ENCODE measurements around the gene TLR6. TPM values are rescaled to one million over a fixed set of nuclear protein-coding genes. Genes with fewer than 3 reads are reported as not detected.
"Not testable (repeated sequence)": the region's sequence is repeated elsewhere in the genome, so short reads cannot be mapped to it uniquely, and the experiment has no call there.

Gene TLR6
- polyA plus RNA-seq, 2 donors = 0.20 to 0.21 TPM

DNA sequence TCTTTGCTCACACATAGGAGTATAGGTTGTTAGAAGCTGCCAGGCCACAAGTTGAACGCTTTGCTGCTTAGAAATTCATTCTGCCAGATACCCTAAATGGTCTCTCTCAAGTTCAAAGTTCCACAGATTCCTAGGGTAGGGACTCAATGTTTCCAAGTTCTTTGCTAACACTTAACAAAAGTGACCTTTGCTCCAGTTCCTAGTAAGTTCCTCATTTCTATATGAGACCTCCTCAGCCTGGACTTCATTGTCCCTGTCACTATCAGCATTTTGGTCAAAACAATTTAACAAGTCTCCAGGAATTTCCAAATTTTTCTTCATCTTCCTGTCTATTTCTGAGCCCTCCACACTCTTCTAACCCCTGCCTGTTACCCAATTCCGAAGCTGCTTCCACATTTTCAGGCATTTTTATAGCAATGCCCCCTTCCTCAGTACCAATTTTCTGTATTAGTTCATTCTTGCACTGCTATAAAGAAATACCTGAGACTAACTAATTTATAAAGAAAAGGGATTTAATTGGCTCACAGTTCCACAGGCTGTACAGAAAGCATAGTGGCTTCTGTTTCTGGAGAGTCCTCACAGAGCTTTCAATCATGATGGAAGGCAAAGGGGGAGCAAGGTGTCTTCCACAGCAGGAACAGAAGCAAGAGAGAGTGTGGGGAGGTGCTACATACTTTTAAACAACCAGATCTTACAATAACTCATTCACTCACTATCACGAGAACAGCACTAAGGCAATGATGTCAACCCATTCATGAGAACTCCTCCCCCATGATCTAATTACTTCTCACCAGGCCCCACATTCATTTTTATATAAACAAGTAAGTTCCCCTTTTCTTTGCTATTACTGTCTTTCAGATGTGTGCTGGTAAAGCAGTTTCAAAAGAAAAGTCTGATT is 40.5 kb downstream of the TLR6 start:
- Histone ChIP-seq H3K4me1 (ENCODE audit: control insufficient read depth in 2 of 2, insufficient read depth in 2 of 2, low read length in 1 of 2) (no peaks in the 10 kb centered on the region), H3K27me3 (ENCODE audit: control insufficient read depth in 1 of 2, insufficient read depth in 2 of 2, low read length in 2 of 2) (no peaks in the 10 kb centered on the region), H3K36me3 (ENCODE audit: control insufficient read depth in 2 of 2, insufficient read depth in 2 of 2, low read length in 1 of 2) (no peaks in the 10 kb centered on the region), H3K27ac (ENCODE audit: low read depth in 2 of 2, low read length in 1 of 2) (no peak overlapping the region), H3K4me3 (ENCODE audit: low read depth in 1 of 2, low read length in 2 of 2) (no peak overlapping the region), H3K9me3 (ENCODE audit: control insufficient read depth in 2 of 2, insufficient read depth in 1 of 2, low read depth in 1 of 2, low read length in 1 of 2) (peaks cover 3 to 4% of the 10 kb centered on the region in 2 donors)
- 71 to 79% methylated on average over 3 of the region's 3 CpGs for WGBS, 2 donors

DNA sequence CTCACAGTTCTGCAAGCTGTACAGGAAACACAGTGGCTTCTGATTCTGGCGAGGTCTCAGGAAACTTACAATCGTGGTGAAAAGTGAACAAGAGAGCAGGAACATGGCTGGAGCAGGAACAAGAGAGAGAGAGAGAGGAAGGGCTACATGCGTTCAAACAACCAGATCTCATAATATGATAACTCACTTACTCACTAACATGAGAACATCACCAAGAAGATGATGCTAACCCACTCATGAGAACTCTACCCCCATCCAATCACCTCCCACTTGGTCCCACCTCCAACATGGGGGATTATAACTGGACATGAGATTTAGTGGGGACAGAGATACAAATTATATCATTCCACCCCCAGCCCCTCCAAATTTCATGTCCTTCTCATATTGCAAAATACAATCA is 42.2 kb downstream of the TLR6 start:
- no peaks in the 10 kb centered on the region for H3K4me1 ChIP-seq (ENCODE audit: control insufficient read depth in 2 of 2, insufficient read depth in 2 of 2, low read length in 1 of 2)
- no peaks in the 10 kb centered on the region for H3K36me3 ChIP-seq (ENCODE audit: control insufficient read depth in 2 of 2, insufficient read depth in 2 of 2, low read length in 1 of 2)
- no peaks in the 10 kb centered on the region for H3K27me3 ChIP-seq (ENCODE audit: control insufficient read depth in 1 of 2, insufficient read depth in 2 of 2, low read length in 2 of 2)
- no peak overlapping the region for H3K27ac ChIP-seq (ENCODE audit: low read depth in 2 of 2, low read length in 1 of 2)
- peaks cover 3 to 4% of the 10 kb centered on the region in 2 donors for H3K9me3 ChIP-seq (ENCODE audit: control insufficient read depth in 2 of 2, insufficient read depth in 1 of 2, low read depth in 1 of 2, low read length in 1 of 2)
- no peak overlapping the region for H3K4me3 ChIP-seq (ENCODE audit: low read depth in 1 of 2, low read length in 2 of 2)
- 68 to 76% methylated on average over 3 of the region's 3 CpGs for WGBS, 2 donors

DNA sequence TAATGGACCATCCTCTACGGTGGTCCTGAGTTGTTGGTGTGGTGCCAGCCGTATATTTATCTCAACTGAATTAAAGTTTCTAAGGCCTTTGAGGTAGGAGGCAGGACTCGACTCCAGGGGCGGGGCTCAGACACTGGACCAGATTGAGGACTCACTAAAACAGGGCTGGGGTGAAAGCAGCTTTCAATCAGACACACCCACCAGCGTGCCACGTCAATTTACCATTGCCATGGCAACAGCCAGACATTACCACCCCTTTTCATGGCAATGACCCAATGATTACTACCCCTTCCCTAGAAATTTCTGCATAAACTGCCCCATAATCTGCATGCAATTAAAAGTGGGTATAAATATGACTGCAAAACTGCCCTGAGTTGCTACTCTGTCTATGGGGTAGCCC is 45.3 kb downstream of the TLR6 start:
- Histone ChIP-seq H3K9me3 (ENCODE audit: control insufficient read depth in 2 of 2, insufficient read depth in 1 of 2, low read depth in 1 of 2, low read length in 1 of 2) (peaks cover 3 to 4% of the 10 kb centered on the region in 2 donors), H3K4me1 (ENCODE audit: control insufficient read depth in 2 of 2, insufficient read depth in 2 of 2, low read length in 1 of 2) (no peaks in the 10 kb centered on the region), H3K27me3 (ENCODE audit: control insufficient read depth in 1 of 2, insufficient read depth in 2 of 2, low read length in 2 of 2) (no peaks in the 10 kb centered on the region), H3K4me3 (ENCODE audit: low read depth in 1 of 2, low read length in 2 of 2) (no peak overlapping the region), H3K36me3 (ENCODE audit: control insufficient read depth in 2 of 2, insufficient read depth in 2 of 2, low read length in 1 of 2) (no peaks in the 10 kb centered on the region), H3K27ac (ENCODE audit: low read depth in 2 of 2, low read length in 1 of 2) (no peak overlapping the region)
- 83 to 87% methylated on average over 6 of the region's 6 CpGs for WGBS, 2 donors

DNA sequence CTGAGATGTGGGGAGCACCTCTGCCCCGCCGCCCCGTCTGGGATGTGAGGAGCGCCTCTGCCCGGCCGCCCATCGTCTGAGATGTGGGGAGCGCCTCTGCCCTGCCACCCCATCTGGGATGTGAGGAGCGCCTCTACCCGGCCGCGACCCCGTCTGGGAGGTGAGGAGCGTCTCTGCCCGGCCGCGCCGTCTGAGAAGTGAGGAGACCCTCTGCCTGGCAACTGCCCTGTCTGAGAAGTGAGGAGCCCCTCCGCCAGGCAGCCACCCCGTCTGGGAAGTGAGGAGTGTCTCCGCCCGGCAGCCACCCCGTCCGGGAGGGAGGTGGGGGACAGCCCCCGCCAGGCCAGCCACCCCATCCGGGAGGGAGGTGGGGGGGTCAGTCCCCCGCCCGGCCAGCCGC is 49.2 kb downstream of the TLR6 start:
- not testable (repeated sequence) for H3K4me1 ChIP-seq (ENCODE audit: control insufficient read depth in 2 of 2, insufficient read depth in 2 of 2, low read length in 1 of 2); H3K4me3 ChIP-seq (ENCODE audit: low read depth in 1 of 2, low read length in 2 of 2); H3K9me3 ChIP-seq (ENCODE audit: control insufficient read depth in 2 of 2, insufficient read depth in 1 of 2, low read depth in 1 of 2, low read length in 1 of 2); H3K36me3 ChIP-seq (ENCODE audit: control insufficient read depth in 2 of 2, insufficient read depth in 2 of 2, low read length in 1 of 2); H3K27me3 ChIP-seq (ENCODE audit: control insufficient read depth in 1 of 2, insufficient read depth in 2 of 2, low read length in 2 of 2); H3K27ac ChIP-seq (ENCODE audit: low read depth in 2 of 2, low read length in 1 of 2)
- WGBS, 2 donors = 91 to 97% methylated on average over 19 to 29 of the region's 29 CpGs

DNA sequence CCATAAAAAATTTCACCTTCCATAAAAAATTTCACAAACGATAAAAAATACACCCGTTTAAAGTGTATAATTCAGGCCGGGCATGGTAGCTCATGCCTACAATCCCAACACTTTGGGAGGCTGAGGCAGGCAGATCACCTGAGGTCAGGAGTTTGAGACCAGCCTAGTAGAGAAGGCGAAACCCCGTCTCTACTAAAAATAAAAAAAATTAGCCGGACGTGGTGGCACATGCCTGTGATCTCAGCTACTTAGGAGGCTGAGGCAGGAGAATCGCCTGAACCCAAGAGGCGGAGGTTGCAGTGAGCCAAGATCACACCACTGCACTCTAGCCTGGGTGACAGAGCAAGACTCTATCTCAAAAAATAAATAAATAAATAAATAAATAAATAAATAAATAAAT is 50.4 kb downstream of the TLR6 start:
- H3K27me3 ChIP-seq (ENCODE audit: control insufficient read depth in 1 of 2, insufficient read depth in 2 of 2, low read length in 2 of 2); H3K36me3 ChIP-seq (ENCODE audit: control insufficient read depth in 2 of 2, insufficient read depth in 2 of 2, low read length in 1 of 2); H3K27ac ChIP-seq (ENCODE audit: low read depth in 2 of 2, low read length in 1 of 2); H3K4me1 ChIP-seq (ENCODE audit: control insufficient read depth in 2 of 2, insufficient read depth in 2 of 2, low read length in 1 of 2); H3K4me3 ChIP-seq (ENCODE audit: low read depth in 1 of 2, low read length in 2 of 2); H3K9me3 ChIP-seq (ENCODE audit: control insufficient read depth in 2 of 2, insufficient read depth in 1 of 2, low read depth in 1 of 2, low read length in 1 of 2): not testable (repeated sequence)
- WGBS, 2 donors = 88 to 92% methylated on average over 9 of the region's 9 CpGs

DNA sequence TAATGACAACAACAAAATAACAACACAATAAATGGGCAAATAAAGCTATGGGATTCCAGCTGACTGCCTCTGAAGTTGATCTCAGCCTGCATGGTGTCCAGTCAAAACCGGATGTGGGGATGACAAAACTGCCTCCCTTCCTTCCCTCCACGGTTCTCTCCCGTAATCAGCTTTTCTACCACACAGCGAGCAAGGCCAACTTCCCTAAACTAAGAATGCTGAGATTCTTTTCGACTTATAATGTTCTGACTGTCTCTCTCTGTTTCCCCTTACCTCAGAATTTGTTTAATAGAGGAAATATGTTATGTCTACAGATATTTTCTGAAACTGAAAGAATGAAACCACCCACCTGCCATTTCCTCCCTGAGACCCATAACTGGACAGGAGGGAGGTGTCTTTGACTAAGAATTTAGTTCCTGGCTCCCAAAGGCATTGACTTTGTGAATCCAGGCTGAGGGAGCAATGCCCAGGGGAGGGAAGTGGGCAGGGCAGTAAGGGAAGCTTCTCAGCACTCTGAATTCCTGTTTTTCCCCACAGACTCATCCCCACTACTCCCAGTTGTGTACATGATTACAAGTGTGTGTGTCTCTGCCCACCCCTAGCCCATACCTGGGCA is 51.0 kb downstream of the TLR6 start:
- Histone ChIP-seq H3K27ac (ENCODE audit: low read depth in 2 of 2, low read length in 1 of 2) (peak overlapping the region; percentile 15 to 22), H3K36me3 (ENCODE audit: control insufficient read depth in 2 of 2, insufficient read depth in 2 of 2, low read length in 1 of 2) (peaks cover 0 to under 1% of the 10 kb centered on the region in 2 donors), H3K27me3 (ENCODE audit: control insufficient read depth in 1 of 2, insufficient read depth in 2 of 2, low read length in 2 of 2) (no peaks in the 10 kb centered on the region), H3K4me3 (ENCODE audit: low read depth in 1 of 2, low read length in 2 of 2) (no peak overlapping the region), H3K9me3 (ENCODE audit: control insufficient read depth in 2 of 2, insufficient read depth in 1 of 2, low read depth in 1 of 2, low read length in 1 of 2) (no peaks in the 10 kb centered on the region), H3K4me1 (ENCODE audit: control insufficient read depth in 2 of 2, insufficient read depth in 2 of 2, low read length in 1 of 2) (no peaks in the 10 kb centered on the region)
- WGBS, 2 donors = 45 to 50% methylated on average over 5 of the region's 5 CpGs

DNA sequence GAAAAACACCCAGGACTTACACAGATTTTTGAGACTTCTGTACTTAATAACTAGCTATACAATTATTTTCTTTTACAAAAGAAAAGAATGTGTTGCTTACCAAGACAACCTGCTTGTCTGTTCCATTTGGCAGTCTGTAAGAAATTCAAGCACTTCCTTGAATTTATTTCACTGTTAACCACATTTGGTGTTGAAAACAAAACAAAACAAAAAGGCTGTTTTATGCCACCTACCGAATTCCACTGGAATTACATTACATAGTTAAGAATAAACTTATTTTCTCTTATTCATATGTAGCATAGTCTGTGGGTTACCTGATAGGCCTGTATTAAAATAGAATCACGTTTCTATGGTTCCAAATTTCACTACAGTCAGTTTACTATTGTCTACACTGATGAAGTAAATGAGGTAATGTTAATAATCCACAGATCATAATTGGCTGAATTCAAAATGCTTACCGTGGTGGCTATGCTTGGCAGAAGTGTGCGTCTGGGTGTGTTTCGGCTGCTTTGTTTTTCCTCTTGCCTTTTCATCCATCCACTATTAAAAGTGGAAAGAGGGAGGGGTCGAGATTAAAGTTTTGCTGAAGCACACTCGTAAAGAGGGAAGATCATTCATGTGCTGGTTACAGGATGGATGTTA is 51.8 kb downstream of the TLR6 start, which contains the start of gene TLR1:
Gene TLR1 (minus strand): TSS at position 138 of the 642 bp plus-strand sequence. CDS start 5,960 bp downstream, outside the sequence.
- peaks cover 0 to 4% of the 10 kb centered on the region in 2 donors for H3K36me3 ChIP-seq (ENCODE audit: control insufficient read depth in 2 of 2, insufficient read depth in 2 of 2, low read length in 1 of 2)
- no peaks in the 10 kb centered on the region for H3K27me3 ChIP-seq (ENCODE audit: control insufficient read depth in 1 of 2, insufficient read depth in 2 of 2, low read length in 2 of 2)
- peak within 1 kb of the TSS; percentile 55 to 65 for H3K27ac ChIP-seq (ENCODE audit: low read depth in 2 of 2, low read length in 1 of 2)
- 25 to 26% methylated on average over 7 of the region's 7 CpGs for WGBS, 2 donors
- no peaks in the 10 kb centered on the region for H3K4me1 ChIP-seq (ENCODE audit: control insufficient read depth in 2 of 2, insufficient read depth in 2 of 2, low read length in 1 of 2)
- peak within 1 kb of the TSS; percentile 33 to 37 for H3K4me3 ChIP-seq (ENCODE audit: low read depth in 1 of 2, low read length in 2 of 2)
- no peaks in the 10 kb centered on the region for H3K9me3 ChIP-seq (ENCODE audit: control insufficient read depth in 2 of 2, insufficient read depth in 1 of 2, low read depth in 1 of 2, low read length in 1 of 2)

DNA sequence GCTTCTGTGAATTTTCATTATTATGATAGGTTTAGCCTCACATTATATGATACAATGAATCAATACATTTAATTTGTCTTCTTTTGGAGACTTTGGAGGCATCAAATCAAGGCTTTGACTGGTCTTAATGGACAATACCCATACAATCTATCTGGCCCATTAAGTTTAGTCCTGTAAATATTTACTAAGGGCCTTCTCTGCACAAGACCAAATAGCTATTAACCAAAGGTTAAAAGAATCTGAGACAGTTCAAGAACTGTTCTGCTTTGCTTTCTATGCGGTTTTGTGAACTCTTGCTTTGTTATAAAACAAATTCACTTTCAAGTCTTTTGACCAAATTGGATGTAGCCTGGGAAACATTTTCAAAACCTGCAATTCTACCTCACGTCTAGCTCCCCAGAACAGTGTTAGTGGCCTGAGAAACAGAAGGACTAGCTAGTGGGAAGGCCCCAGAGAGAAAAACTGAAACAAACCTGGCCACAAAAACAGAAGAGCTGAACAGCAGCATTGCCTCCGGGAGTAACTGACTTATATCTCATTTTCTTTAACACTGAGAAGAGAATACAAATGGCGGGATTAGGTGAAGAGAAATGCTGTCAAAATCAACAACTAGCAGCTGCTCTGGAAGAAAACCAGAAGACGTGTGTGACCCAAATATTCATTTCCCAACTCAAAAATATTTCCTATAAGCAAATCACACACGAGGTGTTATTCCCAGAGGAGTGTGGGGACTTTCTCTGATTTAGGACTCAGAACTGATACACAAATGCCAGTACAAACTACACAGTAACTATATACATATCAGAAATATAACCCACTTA is 52.6 kb downstream of the TLR6 start:
- Histone ChIP-seq H3K27me3 (ENCODE audit: control insufficient read depth in 1 of 2, insufficient read depth in 2 of 2, low read length in 2 of 2) (no peaks in the 10 kb centered on the region), H3K4me3 (ENCODE audit: low read depth in 1 of 2, low read length in 2 of 2) (peak overlapping the region; percentile 33 to 37), H3K36me3 (ENCODE audit: control insufficient read depth in 2 of 2, insufficient read depth in 2 of 2, low read length in 1 of 2) (peaks cover 0 to 7% of the 10 kb centered on the region in 2 donors), H3K27ac (ENCODE audit: low read depth in 2 of 2, low read length in 1 of 2) (peak overlapping the region; percentile 55 to 65), H3K4me1 (ENCODE audit: control insufficient read depth in 2 of 2, insufficient read depth in 2 of 2, low read length in 1 of 2) (no peaks in the 10 kb centered on the region), H3K9me3 (ENCODE audit: control insufficient read depth in 2 of 2, insufficient read depth in 1 of 2, low read depth in 1 of 2, low read length in 1 of 2) (peaks cover 0 to 2% of the 10 kb centered on the region in 2 donors)
- 10 to 16% methylated on average over 6 of the region's 6 CpGs for WGBS, 2 donors
